AG09319 (cell line): ENCODE results near the gene MYO7A.

Source experiments
- DNase-seq: peaks from one replicate; pipeline ENCODE4 v3.0.0-alpha.2; 2010; ENCODE audit warnings: low read depth; ENCODE audit errors: extremely low read depth
- TF ChIP-seq, protein P1 (sequence below): IDR thresholded peaks from 2 replicates; pipeline ENCODE4 v1.5.1; 2011; ENCODE audit warnings: low read depth, mild to moderate bottlenecking, inconsistent platforms, low read length, moderate library complexity

Gene MYO7A

GRCh38 chr11:77174559-77174958 is 46.5 kb downstream of the MYO7A start:
- no peak for DNase-seq
- TF ChIP-seq, protein P1, sequence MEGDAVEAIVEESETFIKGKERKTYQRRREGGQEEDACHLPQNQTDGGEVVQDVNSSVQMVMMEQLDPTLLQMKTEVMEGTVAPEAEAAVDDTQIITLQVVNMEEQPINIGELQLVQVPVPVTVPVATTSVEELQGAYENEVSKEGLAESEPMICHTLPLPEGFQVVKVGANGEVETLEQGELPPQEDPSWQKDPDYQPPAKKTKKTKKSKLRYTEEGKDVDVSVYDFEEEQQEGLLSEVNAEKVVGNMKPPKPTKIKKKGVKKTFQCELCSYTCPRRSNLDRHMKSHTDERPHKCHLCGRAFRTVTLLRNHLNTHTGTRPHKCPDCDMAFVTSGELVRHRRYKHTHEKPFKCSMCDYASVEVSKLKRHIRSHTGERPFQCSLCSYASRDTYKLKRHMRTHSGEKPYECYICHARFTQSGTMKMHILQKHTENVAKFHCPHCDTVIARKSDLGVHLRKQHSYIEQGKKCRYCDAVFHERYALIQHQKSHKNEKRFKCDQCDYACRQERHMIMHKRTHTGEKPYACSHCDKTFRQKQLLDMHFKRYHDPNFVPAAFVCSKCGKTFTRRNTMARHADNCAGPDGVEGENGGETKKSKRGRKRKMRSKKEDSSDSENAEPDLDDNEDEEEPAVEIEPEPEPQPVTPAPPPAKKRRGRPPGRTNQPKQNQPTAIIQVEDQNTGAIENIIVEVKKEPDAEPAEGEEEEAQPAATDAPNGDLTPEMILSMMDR = no peak

DNA sequence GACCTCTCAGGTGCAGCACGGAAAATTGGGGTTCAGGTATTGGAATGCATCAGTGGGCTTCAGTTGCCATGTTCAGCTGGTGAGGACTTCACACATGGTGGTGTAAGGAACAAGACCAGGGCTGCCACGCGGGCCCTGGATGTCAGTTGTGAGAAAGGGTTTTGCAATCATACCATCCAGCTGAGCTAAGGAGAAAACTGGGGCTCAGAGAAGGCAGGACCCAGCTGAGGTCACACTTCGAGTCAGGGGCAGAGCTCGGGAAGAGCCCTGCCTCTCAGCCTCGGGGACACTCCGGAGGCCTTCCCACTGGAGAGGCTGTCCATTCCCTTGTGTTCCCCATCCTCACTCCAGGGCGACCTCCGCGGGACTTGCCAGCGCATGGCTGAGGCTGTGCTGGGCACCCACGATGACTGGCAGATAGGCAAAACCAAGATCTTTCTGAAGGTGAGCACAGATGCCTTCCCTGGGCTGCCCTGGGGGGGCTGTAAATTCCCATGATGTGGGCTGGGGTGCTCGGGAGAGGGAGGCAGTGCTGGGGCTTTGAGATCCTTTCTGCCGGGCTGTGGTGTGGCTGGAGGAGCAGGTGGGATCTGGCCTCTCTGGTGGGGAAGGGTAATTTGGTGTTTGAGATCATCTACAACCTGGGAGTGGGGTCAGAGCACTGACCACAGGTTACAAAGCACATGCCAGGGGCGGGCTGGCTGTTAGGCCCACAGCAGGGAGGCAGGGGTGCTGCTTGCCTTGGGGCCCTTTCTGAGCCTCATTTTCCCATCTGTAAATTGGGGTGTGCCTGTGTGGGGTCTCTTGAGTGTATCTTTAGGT is 47.2 kb downstream of the MYO7A start:
- DNase-seq = no peak
- TF ChIP-seq, protein P1 = no peak

GRCh38 chr11:77175869-77176539 is 48.0 kb downstream of the MYO7A start:
- TF ChIP-seq, protein P1 = no peak
- DNase-seq = no peak

- no peak for DNase-seq
- TF ChIP-seq, protein P1 = no peak
Observed at GRCh38 chr11:77176996-77177395, 49.0 kb downstream of the MYO7A start.

- TF ChIP-seq, protein P1 = no peak
- no peak for DNase-seq
Observed at GRCh38 chr11:77178150-77178549, 50.1 kb downstream of the MYO7A start.

DNA sequence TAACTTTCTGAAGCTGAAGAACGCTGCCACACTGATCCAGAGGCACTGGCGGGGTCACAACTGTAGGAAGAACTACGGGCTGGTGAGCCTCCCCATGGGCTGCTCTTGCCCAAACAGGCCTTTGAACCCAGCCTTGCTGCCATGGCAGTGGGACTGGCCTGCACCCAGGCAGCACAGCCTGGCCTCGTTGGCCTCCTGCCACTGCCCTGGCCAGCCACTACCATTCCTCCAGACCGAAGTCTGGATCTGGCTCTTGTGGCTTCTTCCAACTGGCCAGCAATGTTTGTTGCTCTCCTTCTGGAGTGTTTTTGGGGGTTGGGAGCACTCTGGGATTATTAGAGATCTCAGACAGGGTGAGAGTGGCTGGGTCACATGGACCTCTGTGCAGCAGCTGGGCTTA is 51.0 kb downstream of the MYO7A start:
- DNase-seq = no peak
- TF ChIP-seq, protein P1 = no peak

DNA sequence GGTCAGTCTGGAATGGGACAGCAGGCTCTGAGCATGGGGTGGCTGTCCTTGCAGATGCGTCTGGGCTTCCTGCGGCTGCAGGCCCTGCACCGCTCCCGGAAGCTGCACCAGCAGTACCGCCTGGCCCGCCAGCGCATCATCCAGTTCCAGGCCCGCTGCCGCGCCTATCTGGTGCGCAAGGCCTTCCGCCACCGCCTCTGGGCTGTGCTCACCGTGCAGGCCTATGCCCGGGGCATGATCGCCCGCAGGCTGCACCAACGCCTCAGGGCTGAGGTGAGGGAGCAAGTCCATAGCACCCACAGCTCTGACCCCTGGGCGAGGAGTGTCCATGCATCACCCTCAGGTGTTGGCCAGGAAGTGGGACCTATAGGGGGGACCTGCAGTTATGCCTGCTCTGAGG is 51.6 kb downstream of the MYO7A start:
- TF ChIP-seq, protein P1 = no peak
- no peak for DNase-seq
